ENCODE data around the gene INSL3. TPM values are rescaled to one million over a fixed set of nuclear protein-coding genes. Genes with fewer than 3 reads are reported as not detected.

Gene INSL3
- total and polyA plus RNA-seq, 2 of the 13 experiments (the other 11 are each of a cell fraction or from before 2014, with no cell fraction given): 0.30 TPM; not detected in 1

GRCh38 chr19:17796013-17796837, 25.1 kb downstream of the INSL3 start (continued):
- TF ChIP-seq ZNF609 (CRISPR knock-in tag; IDR thresholded peaks at IDR 0.05; ENCODE audit: borderline replicate concordance) (peak; percentile 50; the same call in 1 of the 2 replicates), GMEB2 (CRISPR knock-in tag; IDR thresholded peaks at IDR 0.05; ENCODE audit: low read depth) (no peak), FOXM1 (CRISPR knock-in tag; IDR thresholded peaks at IDR 0.05) (no peak), NFAT5 (CRISPR knock-in tag; IDR thresholded peaks at IDR 0.05) (no peak), MYNN (CRISPR knock-in tag; IDR thresholded peaks at IDR 0.05; ENCODE audit: low read depth) (no peak), KLF12 (CRISPR knock-in tag; IDR thresholded peaks at IDR 0.05; ENCODE audit: borderline replicate concordance) (no peak), NRL (CRISPR knock-in tag; IDR thresholded peaks at IDR 0.05; ENCODE audit: borderline replicate concordance) (no peak), MED13 (CRISPR knock-in tag; IDR thresholded peaks at IDR 0.05) (no peak), ERF (CRISPR knock-in tag; IDR thresholded peaks at IDR 0.05) (peak; percentile 47; the same call in 1 of the 2 replicates), ZNF639 (CRISPR knock-in tag; conservative IDR thresholded peaks at IDR 0.05) (no peak), ZNF556 (CRISPR knock-in tag; IDR thresholded peaks at IDR 0.05; ENCODE audit: borderline replicate concordance) (0 out of 2 replicates have a peak, but pooled peaks have one; percentile 62), REXO4 (CRISPR knock-in tag; IDR thresholded peaks at IDR 0.05; ENCODE audit: borderline replicate concordance) (no peak), ZBTB8A (CRISPR knock-in tag; IDR thresholded peaks at IDR 0.05; ENCODE audit: borderline replicate concordance, low read depth) (no peak), SAP130 (CRISPR knock-in tag; IDR thresholded peaks at IDR 0.05; ENCODE audit: low read depth) (peak; percentile 75), REPIN1 (CRISPR knock-in tag; IDR thresholded peaks at IDR 0.05; ENCODE audit: borderline replicate concordance, low read depth) (no peak), ZFP36L2 (CRISPR knock-in tag; IDR thresholded peaks at IDR 0.05) (no peak)
